ENCODE results near the gene ADGRL3. TPM values are rescaled to one million over a fixed set of nuclear protein-coding genes. Genes with fewer than 3 reads are reported as not detected.

The ADGRL3 gene
- polyA plus RNA-seq, 1 experiment = 0.01 TPM

DNA sequence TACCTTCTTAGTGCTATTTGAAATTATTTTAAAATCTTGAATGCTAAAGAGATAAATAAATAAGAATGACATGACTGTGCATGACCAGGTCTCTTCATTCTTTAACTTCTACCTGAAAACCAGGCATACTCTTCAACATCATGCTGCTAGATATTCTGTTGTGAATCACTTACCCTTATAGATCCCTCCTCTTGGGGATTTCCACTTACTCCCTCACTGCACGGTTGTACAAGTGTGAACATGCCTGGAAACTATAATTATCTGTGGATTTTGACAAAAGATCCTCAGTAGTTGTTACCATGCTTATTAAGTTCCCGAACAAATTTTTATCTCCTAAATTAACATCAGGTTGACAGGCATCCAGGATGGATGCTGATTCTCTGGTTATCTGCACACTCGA lies 54.3 kb downstream of the ADGRL3 start:
- H3K27me3 ChIP-seq (ENCODE audit: control insufficient read depth, insufficient read depth, low read length) = no peaks in the 10 kb centered on the region
- H3K36me3 ChIP-seq (ENCODE audit: control insufficient read depth, insufficient read depth, low read length) = no peaks in the 10 kb centered on the region
- TF ChIP-seq, protein P1, sequence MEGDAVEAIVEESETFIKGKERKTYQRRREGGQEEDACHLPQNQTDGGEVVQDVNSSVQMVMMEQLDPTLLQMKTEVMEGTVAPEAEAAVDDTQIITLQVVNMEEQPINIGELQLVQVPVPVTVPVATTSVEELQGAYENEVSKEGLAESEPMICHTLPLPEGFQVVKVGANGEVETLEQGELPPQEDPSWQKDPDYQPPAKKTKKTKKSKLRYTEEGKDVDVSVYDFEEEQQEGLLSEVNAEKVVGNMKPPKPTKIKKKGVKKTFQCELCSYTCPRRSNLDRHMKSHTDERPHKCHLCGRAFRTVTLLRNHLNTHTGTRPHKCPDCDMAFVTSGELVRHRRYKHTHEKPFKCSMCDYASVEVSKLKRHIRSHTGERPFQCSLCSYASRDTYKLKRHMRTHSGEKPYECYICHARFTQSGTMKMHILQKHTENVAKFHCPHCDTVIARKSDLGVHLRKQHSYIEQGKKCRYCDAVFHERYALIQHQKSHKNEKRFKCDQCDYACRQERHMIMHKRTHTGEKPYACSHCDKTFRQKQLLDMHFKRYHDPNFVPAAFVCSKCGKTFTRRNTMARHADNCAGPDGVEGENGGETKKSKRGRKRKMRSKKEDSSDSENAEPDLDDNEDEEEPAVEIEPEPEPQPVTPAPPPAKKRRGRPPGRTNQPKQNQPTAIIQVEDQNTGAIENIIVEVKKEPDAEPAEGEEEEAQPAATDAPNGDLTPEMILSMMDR (IDR thresholded peaks at IDR 0.05; ENCODE audit: insufficient read depth, low read depth, low read length) = no peak
- no peak overlapping the region for H3K4me3 ChIP-seq (ENCODE audit: low read depth, low read length)
- no peak for DNase-seq (ENCODE audit: low read depth)
- POLR2A ChIA-PET = no interaction called here
- CTCF ChIA-PET = no interaction called here

DNA sequence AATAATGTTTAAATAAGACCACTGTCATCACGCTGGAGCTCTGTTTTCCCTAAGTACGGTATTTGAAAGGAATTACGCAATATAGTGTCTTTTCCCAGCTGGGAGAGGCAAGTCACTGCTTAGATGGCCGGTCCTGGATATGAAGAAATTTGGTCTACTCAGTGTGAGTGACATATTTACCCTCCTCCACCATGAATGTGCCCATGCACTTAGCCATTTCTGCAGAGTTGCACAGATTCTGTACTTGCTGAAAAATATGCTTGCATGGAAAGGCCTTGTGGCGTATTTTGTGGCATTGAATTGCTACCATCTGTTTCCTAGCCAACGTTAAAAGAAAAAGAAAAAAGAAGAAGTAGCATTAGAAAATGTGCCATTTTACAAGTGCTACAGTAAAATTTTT lies 73.1 kb downstream of the ADGRL3 start:
- DNase-seq (ENCODE audit: low read depth) = no peak
- TF ChIP-seq, protein P1 (IDR thresholded peaks at IDR 0.05; ENCODE audit: insufficient read depth, low read depth, low read length) = no peak
- CTCF ChIA-PET = no interaction called here
- POLR2A ChIA-PET = no interaction called here
- Histone ChIP-seq H3K4me3 (ENCODE audit: low read depth, low read length) (no peak overlapping the region), H3K36me3 (ENCODE audit: control insufficient read depth, insufficient read depth, low read length) (no peaks in the 10 kb centered on the region), H3K27me3 (ENCODE audit: control insufficient read depth, insufficient read depth, low read length) (no peaks in the 10 kb centered on the region)

DNA sequence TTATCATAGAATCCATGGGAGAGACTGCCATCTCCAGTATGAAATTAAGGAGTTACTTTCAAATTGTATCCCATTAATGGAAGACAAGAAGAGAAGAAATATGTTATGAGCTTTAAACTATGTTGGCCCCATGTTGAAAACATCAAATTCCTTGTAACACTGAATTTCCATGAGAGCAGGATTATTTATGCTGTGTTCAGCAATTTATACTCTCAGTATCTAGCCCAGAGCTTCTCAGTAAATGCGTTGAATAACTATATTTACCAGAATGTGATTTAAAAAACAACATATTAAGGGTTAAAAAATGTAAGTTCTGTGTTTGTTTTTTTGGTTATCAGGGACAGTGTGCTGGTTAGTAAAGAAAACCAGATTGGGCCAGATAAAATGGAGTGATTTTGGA lies 74.2 kb downstream of the ADGRL3 start:
- CTCF ChIA-PET = no interaction called here
- no peak for DNase-seq (ENCODE audit: low read depth)
- no peaks in the 10 kb centered on the region for H3K27me3 ChIP-seq (ENCODE audit: control insufficient read depth, insufficient read depth, low read length)
- TF ChIP-seq, protein P1 (IDR thresholded peaks at IDR 0.05; ENCODE audit: insufficient read depth, low read depth, low read length) = no peak
- no peaks in the 10 kb centered on the region for H3K36me3 ChIP-seq (ENCODE audit: control insufficient read depth, insufficient read depth, low read length)
- POLR2A ChIA-PET = no interaction called here
- H3K4me3 ChIP-seq (ENCODE audit: low read depth, low read length) = no peak overlapping the region

DNA sequence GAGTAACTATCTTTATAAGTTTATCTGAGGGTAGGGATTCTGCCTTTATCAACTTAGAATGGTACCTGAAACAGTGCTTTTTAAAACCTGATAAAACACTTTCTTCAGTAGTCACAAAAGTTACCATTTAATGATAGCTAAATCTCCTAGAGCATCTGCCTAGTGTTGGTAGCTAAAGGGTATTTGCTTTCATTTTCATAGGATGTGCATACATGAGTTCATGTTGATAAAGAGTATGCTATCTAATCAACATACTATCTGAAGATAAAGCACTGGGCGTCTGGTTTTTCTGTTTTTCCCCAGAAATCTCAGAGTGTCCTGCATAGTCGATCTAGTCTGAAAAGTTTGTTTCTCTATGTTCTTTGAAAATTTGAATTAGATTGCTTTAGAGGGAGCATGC lies 75.1 kb downstream of the ADGRL3 start:
- Histone ChIP-seq H3K36me3 (ENCODE audit: control insufficient read depth, insufficient read depth, low read length) (no peaks in the 10 kb centered on the region), H3K4me3 (ENCODE audit: low read depth, low read length) (no peak overlapping the region), H3K27me3 (ENCODE audit: control insufficient read depth, insufficient read depth, low read length) (no peaks in the 10 kb centered on the region)
- no peak for DNase-seq (ENCODE audit: low read depth)
- CTCF ChIA-PET = no interaction called here
- TF ChIP-seq, protein P1 (IDR thresholded peaks at IDR 0.05; ENCODE audit: insufficient read depth, low read depth, low read length) = no peak
- POLR2A ChIA-PET = no interaction called here

DNA sequence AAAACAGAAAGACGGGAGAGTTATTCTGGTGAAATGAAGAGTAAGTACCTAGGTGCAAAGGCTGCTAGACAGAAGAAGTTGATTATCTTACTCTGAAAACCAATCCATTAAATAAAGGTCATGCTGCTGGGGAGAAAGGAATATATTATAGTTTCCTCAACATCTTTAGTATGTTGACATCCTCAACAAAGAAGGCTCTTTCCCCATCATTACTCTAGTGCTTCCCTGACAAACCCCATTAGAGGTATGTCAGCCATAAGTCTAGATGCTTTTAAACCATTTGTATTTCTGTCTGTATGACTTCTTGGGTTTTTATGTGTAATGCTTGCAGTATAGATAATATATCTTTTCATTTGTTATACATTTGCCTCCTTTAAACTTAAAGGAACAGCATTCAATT lies 75.9 kb downstream of the ADGRL3 start:
- TF ChIP-seq, protein P1 (IDR thresholded peaks at IDR 0.05; ENCODE audit: insufficient read depth, low read depth, low read length) = no peak
- Histone ChIP-seq H3K36me3 (ENCODE audit: control insufficient read depth, insufficient read depth, low read length) (no peaks in the 10 kb centered on the region), H3K27me3 (ENCODE audit: control insufficient read depth, insufficient read depth, low read length) (no peaks in the 10 kb centered on the region), H3K4me3 (ENCODE audit: low read depth, low read length) (no peak overlapping the region)
- CTCF ChIA-PET = no interaction called here
- no peak for DNase-seq (ENCODE audit: low read depth)
- POLR2A ChIA-PET = no interaction called here
